Astrocyte (in vitro differentiated cells and primary cell): ENCODE measurements around the gene AQP5. TPM values are rescaled to one million over a fixed set of nuclear protein-coding genes. Genes with fewer than 3 reads are reported as not detected.

Source experiments
- DNase-seq: peaks from one replicate; pipeline ENCODE4 v3.0.0-alpha.2; 2010; ENCODE audit warnings: low read depth
- FAIRE-seq: peaks from 2 replicates; lab custom pipeline; 2011; peaks lifted over from hg19 to GRCh38; lab: Jason Lieb, UNC
- H2AFZ ChIP-seq: 2 replicates; pipeline ENCODE4 v1.6.0; 2012; ENCODE audit warnings: low read depth, low read length, inconsistent platforms
- H3K27ac ChIP-seq: 2 replicates; pipeline ENCODE4 v1.5.1; 2011; ENCODE audit warnings: low read depth, low read length, inconsistent platforms
- H3K27me3 ChIP-seq: 2 replicates; pipeline ENCODE4 v1.6.0; 2011; ENCODE audit warnings: low read length, inconsistent platforms; ENCODE audit not compliant: insufficient read depth
- H3K36me3 ChIP-seq: 2 replicates; pipeline ENCODE4 v1.5.1; 2011; ENCODE audit warnings: low read length, inconsistent platforms; ENCODE audit not compliant: insufficient read depth
- H3K4me1 ChIP-seq: 2 replicates; pipeline ENCODE4 v1.5.1; 2011; ENCODE audit warnings: low read length, inconsistent platforms; ENCODE audit not compliant: insufficient read depth
- H3K4me2 ChIP-seq: 2 replicates; pipeline ENCODE4 v1.6.0; 2012; ENCODE audit warnings: low read length, inconsistent platforms
- H3K4me3 ChIP-seq: 2 replicates; pipeline ENCODE4 v1.5.1; 2011; ENCODE audit warnings: low read depth, mild to moderate bottlenecking, low read length, inconsistent platforms; ENCODE audit not compliant: insufficient read depth
- H3K79me2 ChIP-seq: 2 replicates; pipeline ENCODE4 v1.6.0; 2012; ENCODE audit warnings: mild to moderate bottlenecking, low read length, inconsistent platforms; ENCODE audit not compliant: insufficient read depth
- H3K9ac ChIP-seq: 2 replicates; pipeline ENCODE4 v1.6.0; 2012; ENCODE audit warnings: mild to moderate bottlenecking, low read length, inconsistent platforms
- H3K9me3 ChIP-seq: 2 replicates; pipeline ENCODE4 v1.5.1; 2012; ENCODE audit warnings: low read depth, mild to moderate bottlenecking, low read length, inconsistent platforms; ENCODE audit not compliant: insufficient read depth
- H4K20me1 ChIP-seq: 2 replicates; pipeline ENCODE4 v1.6.0; 2012; ENCODE audit warnings: low read length, inconsistent platforms; ENCODE audit not compliant: insufficient read depth
- H3K27ac Mint-ChIP-seq: one replicate; pipeline ENCODE4 v1.8.0; 2021; ENCODE audit warnings: mild to moderate bottlenecking, mixed read lengths; ENCODE audit not compliant: unreplicated experiment
- H3K27me3 Mint-ChIP-seq: one replicate; pipeline ENCODE4 v1.8.0; 2021; ENCODE audit warnings: low read depth, mixed read lengths; ENCODE audit not compliant: unreplicated experiment
- H3K36me3 Mint-ChIP-seq: one replicate; pipeline ENCODE4 v1.8.0; 2021; ENCODE audit warnings: low read depth, mixed read lengths; ENCODE audit not compliant: unreplicated experiment
- H3K4me1 Mint-ChIP-seq: one replicate; pipeline ENCODE4 v1.8.0; 2021; ENCODE audit warnings: low read depth, mixed read lengths; ENCODE audit not compliant: unreplicated experiment
- H3K4me3 Mint-ChIP-seq: one replicate; pipeline ENCODE4 v1.8.0; 2021; ENCODE audit warnings: mild to moderate bottlenecking, moderate library complexity, mixed read lengths; ENCODE audit not compliant: unreplicated experiment
- H3K9me3 Mint-ChIP-seq: one replicate; pipeline ENCODE4 v1.8.0; 2021; ENCODE audit warnings: mild to moderate bottlenecking, mixed read lengths; ENCODE audit not compliant: unreplicated experiment
- CTCF ChIP-seq: IDR thresholded peaks from 2 replicates; pipeline ENCODE4 v1.5.1; 2011; ENCODE audit warnings: low read depth, mild to moderate bottlenecking, inconsistent platforms, low read length, moderate library complexity; ENCODE audit not compliant: insufficient read depth
- EZH2 ChIP-seq: IDR thresholded peaks from 2 replicates; pipeline ENCODE4 v1.6.1; 2012; ENCODE audit warnings: mild to moderate bottlenecking, low read length, inconsistent platforms; ENCODE audit not compliant: insufficient read depth
- total RNA-seq: library from RNA; stranded (reverse); gene quantifications from 2 replicates; pipeline ENCODE4 v1.2.1, GENCODE V29; 2021

AQP5 gene
- total RNA-seq, 1 donor from 2014 or later: not detected

DNA sequence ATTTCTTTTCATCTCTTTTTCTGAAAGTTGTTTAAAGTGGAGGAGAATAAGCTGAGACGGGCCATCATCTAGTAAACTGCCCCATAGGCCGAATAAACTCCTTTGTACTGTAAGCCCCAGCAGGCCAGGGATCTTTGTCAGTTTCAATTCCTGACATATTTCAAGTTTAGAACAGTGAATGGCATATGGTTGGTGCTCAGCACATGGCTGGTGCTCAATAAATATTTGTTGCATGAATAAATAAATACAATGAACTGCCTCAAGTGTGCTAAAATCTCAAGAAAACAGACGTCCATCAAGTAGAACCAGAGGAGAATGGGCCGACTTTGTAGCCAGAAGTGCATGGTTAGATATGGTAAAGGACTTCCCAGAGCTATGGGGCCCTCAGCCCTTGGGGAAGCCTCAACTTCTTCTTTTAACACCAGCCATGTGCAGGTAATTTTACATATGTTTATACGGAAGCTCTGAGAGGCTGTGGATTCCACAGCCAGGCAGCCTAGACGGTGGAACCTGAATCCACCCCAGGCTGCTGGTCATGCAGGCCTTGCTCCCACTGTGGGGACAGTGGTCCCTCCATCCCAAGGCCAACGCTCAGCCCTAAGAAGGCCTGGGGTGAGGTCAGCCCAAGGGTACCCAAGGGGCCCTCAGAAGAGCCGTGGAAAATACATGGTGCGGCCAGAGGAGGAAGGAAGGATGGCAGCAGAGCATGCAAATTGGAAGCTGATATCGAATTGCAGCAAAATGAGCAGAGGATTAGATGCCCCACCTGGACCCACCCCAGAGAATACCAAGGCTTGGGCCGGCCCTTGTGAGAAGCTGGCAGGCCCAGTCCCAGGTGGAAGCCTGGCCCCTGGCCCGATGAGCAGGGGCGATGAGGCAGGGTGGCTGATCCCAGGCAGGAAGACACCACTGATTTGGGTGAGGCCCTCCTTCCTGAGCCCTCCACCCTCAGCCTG, 19.8 kb upstream of the AQP5 start:
- Mint-ChIP-seq H3K27ac (no peak overlapping the region), H3K27me3 (peaks cover 16% of the 10 kb centered on the region), H3K9me3 (no peaks in the 10 kb centered on the region), H3K4me3 (no peak overlapping the region), H3K4me1 (peaks cover 3% of the 10 kb centered on the region), H3K36me3 (no peaks in the 10 kb centered on the region)
- Histone ChIP-seq H4K20me1 (no peaks in the 10 kb centered on the region), H3K36me3 (no peaks in the 10 kb centered on the region), H3K27ac (no peak overlapping the region), H2AFZ (no peak overlapping the region), H3K27me3 (no peaks in the 10 kb centered on the region), H3K9ac (no peak overlapping the region), H3K79me2 (no peaks in the 10 kb centered on the region), H3K4me2 (no peak overlapping the region), H3K9me3 (no peaks in the 10 kb centered on the region), H3K4me1 (peaks cover 3% of the 10 kb centered on the region), H3K4me3 (no peak overlapping the region)
- DNase-seq (no peak), FAIRE-seq (no peak)
- TF ChIP-seq EZH2 (no peak), CTCF (no peak)

- Mint-ChIP-seq H3K4me3 (no peak overlapping the region), H3K27ac (no peak overlapping the region), H3K9me3 (no peaks in the 10 kb centered on the region), H3K4me1 (peaks cover 3% of the 10 kb centered on the region), H3K27me3 (peaks cover 18% of the 10 kb centered on the region), H3K36me3 (no peaks in the 10 kb centered on the region)
- H3K27me3 ChIP-seq: no peaks in the 10 kb centered on the region
- no peaks in the 10 kb centered on the region for H3K9me3 ChIP-seq
- H3K79me2 ChIP-seq: no peaks in the 10 kb centered on the region
- H3K27ac ChIP-seq: no peak overlapping the region
- H3K4me2 ChIP-seq: no peak overlapping the region
- no peak overlapping the region for H2AFZ ChIP-seq
- no peak for DNase-seq
- H4K20me1 ChIP-seq: no peaks in the 10 kb centered on the region
- H3K36me3 ChIP-seq: no peaks in the 10 kb centered on the region
- H3K4me3 ChIP-seq: no peak overlapping the region
- no peak for FAIRE-seq
- no peak overlapping the region for H3K9ac ChIP-seq
- H3K4me1 ChIP-seq: peaks cover 3% of the 10 kb centered on the region
- no peak for TF ChIP-seq EZH2
- TF ChIP-seq CTCF: no peak
These were observed 19.2 kb upstream of the AQP5 start for GRCh38 chr12:49942512-49942893.
